Brain microvascular endothelial cell (primary cell): ENCODE results near the gene COL5A1.

Experiments used
- DNase-seq: peaks from one replicate; pipeline ENCODE4 v3.0.0-alpha.2; 2020
- H3K27ac ChIP-seq: fragments of 250-450 bp; sonication (Bioruptor Pico); 2 replicates; pipeline ENCODE4 v1.5.1; 2020; ENCODE audit warnings: mild to moderate bottlenecking, moderate library complexity
- H3K27me3 ChIP-seq: fragments of 250-450 bp; sonication (Bioruptor Pico); replicated peaks from 2 replicates; pipeline ENCODE4 v1.5.1; 2020; ENCODE audit warnings: mild to moderate bottlenecking
- H3K36me3 ChIP-seq: fragments of 250-450 bp; sonication (Bioruptor Pico); replicated peaks from 2 replicates; pipeline ENCODE4 v1.5.1; 2020; ENCODE audit warnings: mild to moderate bottlenecking
- H3K4me3 ChIP-seq: 2 replicates; pipeline ENCODE4 v1.5.1; 2011; ENCODE audit warnings: low read depth, mild to moderate bottlenecking, control low read depth, low read length, moderate library complexity
- CTCF ChIP-seq: IDR thresholded peaks from 2 replicates; pipeline ENCODE4 v1.5.1; 2011; ENCODE audit warnings: low read depth, mild to moderate bottlenecking, moderate library complexity, low read length, control low read depth, inconsistent platforms; ENCODE audit errors: missing control alignments
- in situ Hi-C: cut with HindIII; loops from 2 replicates; pipeline ENCODE4 v1.10.0; 2017; ENCODE audit warnings: low sequenced_read_pairs, low pct_ligation_motif_present

COL5A1 gene

DNA sequence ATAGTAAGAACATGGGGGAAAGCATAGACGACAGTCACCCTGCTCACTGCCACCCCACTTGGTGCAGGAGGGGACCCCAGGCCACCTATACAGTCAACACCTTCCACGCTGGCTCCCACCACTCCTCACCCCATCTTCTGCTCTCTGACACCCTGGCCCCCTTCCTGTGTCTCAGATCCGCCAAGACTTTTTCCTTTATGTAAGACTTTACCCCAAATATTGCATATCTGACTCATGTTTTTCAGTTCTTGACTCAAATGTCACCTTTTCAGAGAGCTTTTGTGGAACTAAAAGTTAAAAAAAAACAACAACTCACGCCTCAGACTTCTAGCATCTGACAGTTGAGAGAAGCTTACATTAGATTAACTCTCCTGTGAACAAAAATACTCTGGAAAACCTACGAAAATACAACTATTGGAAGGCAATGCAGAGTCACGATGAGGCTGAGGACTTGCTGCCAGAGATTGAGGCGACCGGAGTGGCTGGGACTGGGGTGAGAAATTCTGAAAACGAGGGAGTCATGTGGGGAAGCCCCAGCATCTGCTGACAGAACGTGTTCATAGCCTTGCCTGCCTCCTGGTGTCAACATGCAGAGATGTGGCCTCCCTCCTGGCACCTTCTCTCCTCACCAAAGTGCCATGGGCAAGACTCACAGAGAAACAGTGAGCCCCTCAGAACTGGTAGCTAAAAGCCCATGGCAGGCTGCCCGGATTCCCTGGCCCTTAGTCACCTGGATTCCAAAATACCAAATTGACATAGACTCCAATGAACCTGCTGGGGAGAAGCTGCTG is 216.6 kb downstream of the COL5A1 start:
- DNase-seq: no peak
- no peaks in the 10 kb centered on the region for H3K27me3 ChIP-seq
- in situ Hi-C loops: no loop called here
- no peak overlapping the region for H3K27ac ChIP-seq
- no peaks in the 10 kb centered on the region for H3K36me3 ChIP-seq
- no peak overlapping the region for H3K4me3 ChIP-seq
- peak; percentile 4 for TF ChIP-seq CTCF

- Histone ChIP-seq H3K4me3 (no peak overlapping the region), H3K36me3 (no peaks in the 10 kb centered on the region), H3K27me3 (no peaks in the 10 kb centered on the region), H3K27ac (no peak overlapping the region)
- no peak for DNase-seq
- TF ChIP-seq CTCF: no peak
- in situ Hi-C loops: no loop called here
These were observed 218.9 kb downstream of the COL5A1 start for GRCh38 chr9:134860510-134860909.

DNA sequence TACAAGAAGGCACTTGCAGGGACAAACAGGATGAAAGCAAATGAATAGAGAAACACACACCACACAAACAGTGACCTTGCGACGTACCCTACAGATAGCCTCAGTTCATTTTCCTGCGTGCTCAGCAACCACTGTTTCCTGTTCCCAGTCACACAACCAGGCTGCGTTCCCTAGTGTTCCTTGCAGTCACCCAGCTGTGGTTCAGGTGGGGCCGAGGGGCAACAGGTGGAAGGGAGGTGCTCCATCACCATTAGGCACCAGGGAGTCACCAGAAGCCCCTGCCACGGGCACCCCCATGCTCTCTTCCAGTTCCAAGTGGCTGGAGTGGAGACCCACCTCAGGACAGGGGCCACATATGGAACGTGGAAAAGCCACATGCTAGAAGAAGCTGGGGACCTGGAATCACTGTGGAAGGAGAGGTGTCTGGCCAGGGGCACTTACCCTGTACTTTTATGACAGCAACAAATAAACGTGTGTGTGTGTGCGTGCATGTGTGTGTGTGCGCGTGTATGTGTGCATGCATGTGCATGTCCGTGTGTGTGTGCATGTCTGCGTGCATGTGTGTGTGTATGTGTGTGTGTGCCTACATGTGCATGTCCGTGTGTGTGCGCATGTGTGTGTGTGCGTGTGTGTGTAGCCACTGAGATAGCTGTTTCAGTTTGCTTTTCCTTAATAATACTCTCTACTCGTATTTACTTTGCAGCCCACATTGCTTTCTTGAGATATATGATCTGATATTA is 220.2 kb downstream of the COL5A1 start:
- no peak for TF ChIP-seq CTCF
- no peak for DNase-seq

DNA sequence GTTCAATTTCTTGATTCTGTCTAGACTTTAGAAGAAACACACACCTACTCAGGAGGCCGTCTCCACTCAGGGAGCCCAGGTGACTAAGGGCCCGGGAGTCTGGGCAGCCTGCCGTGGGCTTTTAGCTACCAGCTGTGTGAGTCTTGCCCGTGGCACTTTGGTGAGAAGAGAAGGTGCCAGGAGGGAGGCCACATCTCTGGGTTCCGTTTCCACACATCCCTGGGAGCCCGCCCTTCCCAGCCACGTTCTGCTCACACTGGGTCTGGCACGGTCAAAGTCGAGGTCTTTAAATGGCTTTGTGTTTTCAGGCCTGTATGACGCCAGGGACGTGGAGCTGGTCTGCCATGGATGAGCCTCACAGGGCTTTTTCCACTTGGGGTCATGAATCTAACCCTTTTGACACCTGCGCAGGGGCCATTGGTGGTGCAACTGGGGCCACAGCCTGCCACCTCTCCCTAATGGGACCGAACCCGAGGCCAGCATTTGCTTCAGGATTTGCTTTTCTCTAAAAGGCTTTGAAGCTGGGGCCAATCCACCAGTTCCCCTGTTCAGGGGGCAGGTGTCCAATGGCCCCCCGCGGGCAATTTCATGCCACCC is 221.8 kb downstream of the COL5A1 start:
- no peak for DNase-seq
- in situ Hi-C loops: no loop called here
- H3K4me3 ChIP-seq: no peak overlapping the region

More for the DNA sequence above, 220.2 kb downstream of the COL5A1 start:
- Histone ChIP-seq H3K27ac (no peak overlapping the region), H3K4me3 (no peak overlapping the region), H3K36me3 (no peaks in the 10 kb centered on the region), H3K27me3 (no peaks in the 10 kb centered on the region)
- in situ Hi-C loops: no loop called here

More for the DNA sequence above, 221.8 kb downstream of the COL5A1 start:
- no peak overlapping the region for H3K27ac ChIP-seq
- no peaks in the 10 kb centered on the region for H3K27me3 ChIP-seq
- no peaks in the 10 kb centered on the region for H3K36me3 ChIP-seq
- no peak for TF ChIP-seq CTCF
